ENCODE results near the gene MBTD1. TPM values are rescaled to one million over a fixed set of nuclear protein-coding genes. Genes with fewer than 3 reads are reported as not detected.
A peak's percentile ranks its signal among the peaks of the same experiment; 100 is the strongest.

MBTD1 gene
- total RNA-seq (2011; cell fraction: chromatin; rRNA removed; ENCODE audit: low replicate concordance), result 30.7 and 89.6 TPM in 2 replicates
- total RNA-seq (2011; cell fraction: nucleolus; rRNA removed), result 16.0 and 22.6 TPM in 2 replicates
- 44.5 and 76.7 TPM in 2 replicates for total RNA-seq (2011; cell fraction: nucleoplasm; rRNA removed)
- total RNA-seq (2014; rRNA removed), result 9.5 and 11.0 TPM in 2 replicates
- total RNA-seq (2014; rRNA removed; fragmentation: Illumina TruSeq; extraction: Trizol), result 16.4 and 18.8 TPM in 2 replicates
- 11.7 and 12.4 TPM in 2 replicates for total RNA-seq (2015; rRNA removed; fragmentation: Illumina TruSeq; extraction: Trizol)
- 16.0 and 16.8 TPM in 2 replicates for total RNA-seq (2021)
- 19.2 and 26.3 TPM in 2 replicates for polyA plus RNA-seq (2011; rRNA removed)
- 3.6 and 8.7 TPM in 2 replicates for polyA plus RNA-seq (2011; cell fraction: cytosol; rRNA removed)
- 15.2 and 20.2 TPM in 2 replicates for polyA plus RNA-seq (2011; cell fraction: nucleus; rRNA removed)
- 10.3 and 12.2 TPM in 2 replicates for polyA plus RNA-seq (2012)
- polyA plus RNA-seq (2014; fragmentation: Illumina TruSeq; extraction: Trizol), result 16.3 and 17.0 TPM in 2 replicates
- polyA plus RNA-seq (2014; fragmentation: Nextera tagmentation; extraction: Ambion mirVana), result 1 to 10 TPM; 2.1 to 2.8 TPM
- polyA plus RNA-seq (2014; rRNA removed), result 13.3 and 15.6 TPM in 2 replicates
- polyA minus RNA-seq (2011; rRNA and poly(A)+ RNA removed), result 36.5 and 43.2 TPM in 2 replicates
- 9.4 and 10.2 TPM in 2 replicates for polyA minus RNA-seq (2011; cell fraction: cytosol; rRNA and poly(A)+ RNA removed)
- 23.3 and 40.5 TPM in 2 replicates for polyA minus RNA-seq (2011; cell fraction: nucleus; rRNA and poly(A)+ RNA removed)
- percentile 78 among the genes with signal in this experiment for Bru-seq, nascent RNA
- percentile 83 among the genes with signal in this experiment for BruChase-seq, experiment 1, labeled RNA remaining after a 2-hour chase
- BruChase-seq, experiment 2, labeled RNA remaining after a 6-hour chase, result percentile 80 among the genes with signal in this experiment
- long read RNA-seq, experiment 1, partial matches to known transcripts, result 2 of 15 reads
- long read RNA-seq, experiment 1, other reads (novel, unspliced or antisense), result 13 of 15 reads
- long read RNA-seq, experiment 2, partial matches to known transcripts, result 0 of 6 reads
- long read RNA-seq, experiment 2, other reads (novel, unspliced or antisense), result 6 of 6 reads
- long read RNA-seq, experiment 3, partial matches to known transcripts, result 2 of 4 reads
- long read RNA-seq, experiment 3, other reads (novel, unspliced or antisense), result 2 of 4 reads

DNA sequence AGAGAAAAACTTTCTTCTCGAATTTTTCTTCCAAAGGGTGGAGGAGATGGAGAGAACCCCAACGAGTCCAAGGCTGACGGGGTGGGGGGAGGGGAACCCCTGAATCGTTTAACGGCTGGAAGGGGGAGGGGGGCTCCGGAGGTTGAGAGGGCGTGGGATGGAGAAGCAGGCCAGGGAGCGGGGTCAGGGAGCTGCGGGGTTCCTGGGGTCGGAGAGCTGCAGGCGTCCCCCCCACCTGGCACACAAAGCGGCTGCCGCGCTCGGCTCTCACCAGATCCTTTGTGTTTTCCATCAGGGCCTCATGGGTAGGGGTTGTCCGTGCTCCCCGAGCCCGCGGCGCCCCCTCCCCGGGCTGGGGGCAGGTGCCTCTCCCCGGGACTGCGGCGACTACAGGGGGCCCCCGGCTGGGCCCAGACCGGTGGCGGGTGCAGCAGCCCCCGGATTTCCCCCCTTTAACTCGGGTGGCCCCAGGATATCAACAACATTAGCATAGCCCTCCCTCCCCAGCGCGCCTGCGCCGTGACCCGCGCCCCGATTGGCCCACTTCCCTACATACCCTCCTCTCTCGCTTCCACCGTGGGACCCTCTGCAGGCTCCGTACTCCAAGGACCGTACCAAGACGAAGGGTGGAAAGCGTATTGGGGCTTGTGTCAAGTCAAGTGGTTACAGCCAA, at the start of gene MBTD1:
TSS of gene MBTD1 (minus strand) at position 486 of the 673 bp plus-strand sequence. CDS start 34,888 bp downstream, outside the sequence.
- H3K9ac ChIP-seq (ENCODE audit: insufficient read depth in 1 of 2, low read depth in 2 of 2, low read length in 2 of 2), result peak within 1 kb of the TSS; percentile 96 to 98
- peaks cover 16 to 26% of the 10 kb centered on the region in 2 experiments; a peak in 4 of 5 replicates for H3K4me1 ChIP-seq (replicated peaks in 1 of 2; ENCODE audit: control insufficient read depth in 2 of 2, insufficient read depth in 2 of 2, low read length in 2 of 2)
- BruUV-seq (replicated peaks), result no TSS peak
- CTCF ChIA-PET (ENCODE audit: low intra/inter-chr PET ratio), result no interaction called here
- 0% methylated on average over 25 of the region's 42 CpGs for WGBS (ENCODE audit: insufficient coverage, low coverage, missing lambda C conversion rate)
- peak; percentile 90 to 97 (median 94) for DNase-seq (ENCODE audit: extremely low read depth in 1 of 4, low spot score in 3 of 4)
- peaks cover 97% of the 10 kb centered on the region for H3K79me2 ChIP-seq (ENCODE audit: control insufficient read depth, insufficient read depth, low read length)
- ATAC-seq, result peak; percentile 90
- POLR2A ChIA-PET, result no interaction called here
- H3K27ac ChIP-seq (ENCODE audit: extremely low read depth, low read depth, low read length), result peak within 1 kb of the TSS; percentile 98
- peak within 1 kb of the TSS; percentile 97 for H2AFZ ChIP-seq (ENCODE audit: low read depth, low read length)
- H3K4me3 ChIP-seq, result peak within 1 kb of the TSS; percentile 86
- peaks cover 11% of the 10 kb centered on the region for H4K20me1 ChIP-seq (replicated peaks; ENCODE audit: control insufficient read depth, insufficient read depth, low read length)
- H3K36me3 ChIP-seq (ENCODE audit: control insufficient read depth, insufficient read depth, low read length), result peaks cover 64% of the 10 kb centered on the region
- in situ Hi-C loops (cut with MboI), result no loop called here
- H3K27me3 ChIP-seq (ENCODE audit: control insufficient read depth in 2 of 2, insufficient read depth in 2 of 2, low read length in 2 of 2), result no peaks in the 10 kb centered on the region
- H3K9me3 ChIP-seq (replicated peaks; ENCODE audit: control insufficient read depth, insufficient read depth, low read depth, low read length), result no peaks in the 10 kb centered on the region
- H3K4me2 ChIP-seq (ENCODE audit: insufficient read depth, low read length), result peak within 1 kb of the TSS; percentile 98
- no peaks in the 10 kb centered on the region for H3K9me1 ChIP-seq (ENCODE audit: control insufficient read depth, insufficient read depth, low read length)
- FAIRE-seq, result no peak
- intact Hi-C loops (cut with micrococcal nuclease), result loop anchor here (5.0 kb wide), 1 partner anchor 92 kb away; the partner anchor contains the start of gene NME2
- TF ChIP-seq NRF1 (conservative IDR thresholded peaks at IDR 0.05 in 1 of 2, IDR thresholded peaks at IDR 0.05 in 1 of 2), result 0 out of 4 replicates have a peak, but pooled peaks of 1 of the 2 experiments have one; percentile 89
- TF ChIP-seq ZNF347 (CRISPR knock-in tag; IDR thresholded peaks at IDR 0.05; ENCODE audit: low read depth), result no peak
- TF ChIP-seq BRD4 (IDR thresholded peaks at IDR 0.05), result no peak
- TF ChIP-seq, protein P1, sequence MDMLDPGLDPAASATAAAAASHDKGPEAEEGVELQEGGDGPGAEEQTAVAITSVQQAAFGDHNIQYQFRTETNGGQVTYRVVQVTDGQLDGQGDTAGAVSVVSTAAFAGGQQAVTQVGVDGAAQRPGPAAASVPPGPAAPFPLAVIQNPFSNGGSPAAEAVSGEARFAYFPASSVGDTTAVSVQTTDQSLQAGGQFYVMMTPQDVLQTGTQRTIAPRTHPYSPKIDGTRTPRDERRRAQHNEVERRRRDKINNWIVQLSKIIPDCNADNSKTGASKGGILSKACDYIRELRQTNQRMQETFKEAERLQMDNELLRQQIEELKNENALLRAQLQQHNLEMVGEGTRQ (CRISPR knock-in tag; IDR thresholded peaks at IDR 0.05), result no peak
- TF ChIP-seq KLF13 (tag; IDR thresholded peaks at IDR 0.05; ENCODE audit: borderline replicate concordance, low read depth), result no peak
- TF ChIP-seq PTTG1 (tag; IDR thresholded peaks at IDR 0.05; ENCODE audit: low read depth), result no peak
- no peak for TF ChIP-seq NBN (IDR thresholded peaks at IDR 0.05; ENCODE audit: low read depth)
- TF ChIP-seq, protein P2, sequence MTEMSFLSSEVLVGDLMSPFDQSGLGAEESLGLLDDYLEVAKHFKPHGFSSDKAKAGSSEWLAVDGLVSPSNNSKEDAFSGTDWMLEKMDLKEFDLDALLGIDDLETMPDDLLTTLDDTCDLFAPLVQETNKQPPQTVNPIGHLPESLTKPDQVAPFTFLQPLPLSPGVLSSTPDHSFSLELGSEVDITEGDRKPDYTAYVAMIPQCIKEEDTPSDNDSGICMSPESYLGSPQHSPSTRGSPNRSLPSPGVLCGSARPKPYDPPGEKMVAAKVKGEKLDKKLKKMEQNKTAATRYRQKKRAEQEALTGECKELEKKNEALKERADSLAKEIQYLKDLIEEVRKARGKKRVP (CRISPR knock-in tag; IDR thresholded peaks at IDR 0.05), result no peak
- TF ChIP-seq, protein P3, sequence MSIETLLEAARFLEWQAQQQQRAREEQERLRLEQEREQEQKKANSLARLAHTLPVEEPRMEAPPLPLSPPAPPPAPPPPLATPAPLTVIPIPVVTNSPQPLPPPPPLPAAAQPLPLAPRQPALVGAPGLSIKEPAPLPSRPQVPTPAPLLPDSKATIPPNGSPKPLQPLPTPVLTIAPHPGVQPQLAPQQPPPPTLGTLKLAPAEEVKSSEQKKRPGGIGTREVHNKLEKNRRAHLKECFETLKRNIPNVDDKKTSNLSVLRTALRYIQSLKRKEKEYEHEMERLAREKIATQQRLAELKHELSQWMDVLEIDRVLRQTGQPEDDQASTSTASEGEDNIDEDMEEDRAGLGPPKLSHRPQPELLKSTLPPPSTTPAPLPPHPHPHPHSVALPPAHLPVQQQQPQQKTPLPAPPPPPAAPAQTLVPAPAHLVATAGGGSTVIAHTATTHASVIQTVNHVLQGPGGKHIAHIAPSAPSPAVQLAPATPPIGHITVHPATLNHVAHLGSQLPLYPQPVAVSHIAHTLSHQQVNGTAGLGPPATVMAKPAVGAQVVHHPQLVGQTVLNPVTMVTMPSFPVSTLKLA (conservative IDR thresholded peaks at IDR 0.05), result peak in 1 of 2 experiments; percentile 77; a peak in 2 of 4 replicates
- TF ChIP-seq, protein P4, sequence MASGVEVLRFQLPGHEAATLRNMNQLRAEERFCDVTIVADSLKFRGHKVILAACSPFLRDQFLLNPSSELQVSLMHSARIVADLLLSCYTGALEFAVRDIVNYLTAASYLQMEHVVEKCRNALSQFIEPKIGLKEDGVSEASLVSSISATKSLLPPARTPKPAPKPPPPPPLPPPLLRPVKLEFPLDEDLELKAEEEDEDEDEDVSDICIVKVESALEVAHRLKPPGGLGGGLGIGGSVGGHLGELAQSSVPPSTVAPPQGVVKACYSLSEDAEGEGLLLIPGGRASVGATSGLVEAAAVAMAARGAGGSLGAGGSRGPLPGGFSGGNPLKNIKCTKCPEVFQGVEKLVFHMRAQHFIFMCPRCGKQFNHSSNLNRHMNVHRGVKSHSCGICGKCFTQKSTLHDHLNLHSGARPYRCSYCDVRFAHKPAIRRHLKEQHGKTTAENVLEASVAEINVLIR (CRISPR knock-in tag; IDR thresholded peaks at IDR 0.05), result no peak
- no peak for TF ChIP-seq GTF2A2 (tag; IDR thresholded peaks at IDR 0.05)
- 0 out of 2 replicates have a peak, but pooled peaks have one; percentile 65 for TF ChIP-seq DNMT1 (IDR thresholded peaks at IDR 0.05)
